Activated gamma-delta T cell treated with anti-CD3 and anti-CD28 coated beads, Interleukin-2, amount 50 U/mL, for 16 hours (primary cell): ENCODE measurements around the gene MTX1.
"Not testable (repeated sequence)": the region's sequence is repeated elsewhere in the genome, so short reads cannot be mapped to it uniquely, and the experiment has no call there.

Experiments used
- DNase-seq: peaks from one replicate; pipeline ENCODE4 v3.0.0-alpha.2; 2020; ENCODE audit warnings: low read depth

MTX1 gene

DNA sequence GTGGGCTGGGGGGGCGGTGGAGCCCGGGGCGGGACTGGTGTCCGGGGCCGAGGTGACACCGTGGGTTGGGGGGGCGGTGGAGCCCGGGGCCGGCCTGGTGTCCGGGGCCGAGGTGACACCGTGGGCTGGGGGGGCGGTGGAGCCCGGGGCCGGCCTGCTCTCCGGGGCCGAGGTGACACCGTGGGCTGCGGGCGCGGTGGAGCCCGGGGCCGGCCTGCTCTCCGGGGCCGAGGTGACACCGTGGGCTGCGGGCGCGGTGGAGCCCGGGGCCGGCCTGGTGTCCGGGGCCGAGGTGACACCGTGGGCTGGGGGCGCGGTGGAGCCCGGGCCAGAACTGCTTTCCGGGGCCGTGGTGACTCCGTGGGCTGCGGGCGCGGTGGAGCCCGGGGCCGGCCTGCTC lies 18.6 kb upstream of the MTX1 start:
- DNase-seq = not testable (repeated sequence)

DNA sequence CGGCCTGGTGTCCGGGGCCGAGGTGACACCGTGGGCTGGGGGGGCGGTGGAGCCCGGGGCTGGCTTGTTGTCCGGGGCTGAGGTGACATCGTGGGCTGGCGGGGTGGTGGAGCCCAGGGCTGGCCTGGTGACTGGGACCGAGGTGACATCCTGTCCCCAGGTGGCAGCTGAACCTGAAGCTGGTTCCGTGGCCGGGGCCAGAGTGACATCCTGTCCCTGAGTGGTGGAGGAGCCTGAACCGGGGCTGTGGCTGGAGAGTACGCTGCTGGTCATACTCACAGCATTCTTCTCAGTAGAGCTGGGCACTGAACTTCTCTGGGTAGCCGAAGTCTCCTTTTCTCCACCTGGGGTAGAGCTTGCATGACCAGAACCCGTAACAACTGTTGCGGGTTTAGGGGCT lies 16.6 kb upstream of the MTX1 start:
- no peak for DNase-seq

DNA sequence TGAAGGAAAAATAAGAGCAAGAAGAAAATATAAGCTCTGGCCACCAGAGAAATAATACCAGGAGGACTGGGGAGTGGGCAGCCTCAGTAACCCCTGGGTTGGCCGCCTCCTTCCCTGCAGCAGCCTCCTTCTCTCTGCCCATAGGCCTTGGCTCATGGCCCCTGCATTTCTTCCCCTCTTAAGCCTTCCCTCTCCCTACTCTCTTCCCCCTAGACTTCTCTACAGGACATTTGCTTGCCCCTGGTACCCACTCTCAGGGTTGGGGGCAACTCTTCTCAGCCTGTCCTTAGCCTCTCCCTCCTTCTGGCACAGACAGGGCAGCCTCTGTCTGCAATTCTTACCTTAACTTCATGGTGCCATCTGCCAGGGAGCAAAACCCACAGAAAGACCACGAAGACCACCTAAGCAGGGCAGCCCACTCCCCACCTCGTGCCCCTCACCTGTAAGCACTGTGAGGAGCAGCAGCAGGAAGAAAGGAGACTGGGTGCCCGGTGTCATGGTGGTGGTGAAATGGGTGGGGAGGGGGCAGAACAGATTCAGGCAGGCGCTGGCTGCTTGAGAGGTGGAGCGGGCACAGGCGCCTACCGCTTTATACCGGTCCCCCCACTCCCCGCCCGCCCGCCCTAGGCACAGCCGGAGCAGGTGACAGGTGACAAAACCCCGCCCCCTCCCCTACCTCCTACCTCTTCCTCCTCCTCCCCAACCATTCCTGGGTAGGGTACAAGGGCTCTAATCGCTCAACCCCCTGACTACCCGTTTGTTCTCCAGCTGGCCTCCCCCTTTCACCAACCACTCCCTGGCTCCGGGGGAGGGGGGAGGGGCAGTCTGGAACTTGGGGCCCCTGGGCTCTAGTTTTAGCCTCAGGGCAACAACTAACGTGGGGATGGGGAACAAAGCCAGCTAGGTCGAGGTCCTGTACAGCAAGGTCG lies 15.9 kb upstream of the MTX1 start:
- no peak for DNase-seq

DNA sequence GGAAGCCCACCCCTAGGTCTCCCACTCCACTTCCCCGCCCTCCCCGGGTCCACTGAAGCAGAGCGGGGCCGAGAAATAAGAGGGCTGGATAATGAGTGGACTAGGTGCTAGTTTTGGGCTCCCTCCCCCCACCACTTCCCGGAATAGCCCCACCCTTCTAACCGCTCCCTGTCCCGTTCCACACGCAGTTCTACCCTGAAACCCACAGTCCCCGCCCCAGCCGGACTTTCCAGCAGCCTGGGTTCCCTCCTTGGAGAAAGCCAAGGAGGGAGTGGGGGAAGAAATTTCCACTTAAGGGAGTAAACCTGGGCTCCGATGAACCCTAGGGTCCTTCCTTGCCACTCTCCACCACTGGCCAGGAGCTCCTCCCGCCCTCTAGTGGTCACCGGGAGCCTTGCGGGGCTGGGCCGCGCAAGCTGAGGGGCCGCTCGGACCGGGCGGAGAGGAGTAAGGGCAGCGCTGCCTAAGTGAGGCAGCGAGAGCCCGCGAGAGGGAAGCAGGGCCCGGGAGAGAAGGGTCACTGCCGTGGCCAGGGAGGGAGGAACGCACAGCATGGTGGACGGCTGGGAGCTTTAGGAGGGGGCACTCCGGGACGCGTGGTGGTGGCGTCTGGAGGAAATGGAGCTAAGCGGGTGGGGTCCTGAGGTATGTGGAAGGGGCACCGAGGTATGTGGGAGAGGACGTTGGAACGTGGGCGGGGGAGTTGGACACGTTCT lies 15.1 kb upstream of the MTX1 start:
- DNase-seq = peak; percentile 63

DNA sequence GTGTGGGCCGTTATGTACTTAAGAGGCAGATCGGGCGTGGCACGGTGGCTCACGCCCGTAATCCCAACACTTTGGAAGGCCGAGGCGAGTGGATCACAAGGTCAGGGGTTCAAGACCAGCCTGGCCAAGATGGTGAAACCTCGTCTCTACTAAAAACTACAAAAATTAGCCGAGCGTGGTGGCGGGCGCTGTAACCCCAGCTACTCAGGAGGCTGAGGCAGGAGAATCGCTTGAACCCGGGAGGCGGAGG lies 14.6 kb upstream of the MTX1 start:
- not testable (repeated sequence) for DNase-seq

DNA sequence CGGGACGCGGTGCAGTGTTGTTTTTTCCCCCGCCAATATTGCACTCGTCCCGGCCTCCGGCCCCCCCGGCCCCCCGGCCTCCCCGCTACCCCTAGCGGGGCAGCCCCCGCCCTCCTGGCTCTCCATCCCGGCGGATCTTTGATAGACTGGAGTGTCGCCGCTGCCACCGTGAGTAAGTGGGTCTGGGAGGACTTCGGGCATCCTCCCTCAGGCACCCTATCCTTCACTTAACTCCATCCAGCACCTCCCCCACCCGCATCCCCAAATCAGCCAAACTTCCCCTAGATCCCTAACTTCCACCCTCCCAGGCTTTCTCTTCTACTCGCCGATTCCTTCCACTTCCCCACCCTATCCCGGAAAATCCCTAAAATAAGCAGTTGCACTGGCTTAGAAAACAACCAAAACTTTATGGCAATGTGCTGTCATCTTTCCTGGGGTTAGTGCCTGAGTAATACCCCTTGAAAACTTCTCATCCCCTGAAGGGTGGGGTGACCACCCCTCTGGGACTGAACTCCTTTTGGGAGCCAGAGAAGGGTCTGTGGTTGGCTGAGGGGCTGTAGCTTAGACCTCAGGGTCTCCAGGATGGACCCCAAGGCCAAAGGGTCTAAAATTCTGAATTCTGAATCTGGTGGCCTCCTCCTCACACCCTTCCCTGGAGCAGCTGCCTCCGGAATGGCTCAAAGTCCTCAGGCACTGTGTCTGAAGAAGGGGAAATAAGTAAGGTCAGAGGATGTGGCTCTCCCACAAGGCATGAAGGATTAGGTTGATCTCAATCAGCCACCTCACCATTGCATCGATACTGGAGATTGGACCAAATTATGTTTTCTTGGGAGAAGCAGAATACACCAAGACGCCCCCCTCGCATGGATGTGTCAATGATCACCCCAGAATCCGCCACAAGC lies 13.0 kb upstream of the MTX1 start:
- DNase-seq = no peak

DNA sequence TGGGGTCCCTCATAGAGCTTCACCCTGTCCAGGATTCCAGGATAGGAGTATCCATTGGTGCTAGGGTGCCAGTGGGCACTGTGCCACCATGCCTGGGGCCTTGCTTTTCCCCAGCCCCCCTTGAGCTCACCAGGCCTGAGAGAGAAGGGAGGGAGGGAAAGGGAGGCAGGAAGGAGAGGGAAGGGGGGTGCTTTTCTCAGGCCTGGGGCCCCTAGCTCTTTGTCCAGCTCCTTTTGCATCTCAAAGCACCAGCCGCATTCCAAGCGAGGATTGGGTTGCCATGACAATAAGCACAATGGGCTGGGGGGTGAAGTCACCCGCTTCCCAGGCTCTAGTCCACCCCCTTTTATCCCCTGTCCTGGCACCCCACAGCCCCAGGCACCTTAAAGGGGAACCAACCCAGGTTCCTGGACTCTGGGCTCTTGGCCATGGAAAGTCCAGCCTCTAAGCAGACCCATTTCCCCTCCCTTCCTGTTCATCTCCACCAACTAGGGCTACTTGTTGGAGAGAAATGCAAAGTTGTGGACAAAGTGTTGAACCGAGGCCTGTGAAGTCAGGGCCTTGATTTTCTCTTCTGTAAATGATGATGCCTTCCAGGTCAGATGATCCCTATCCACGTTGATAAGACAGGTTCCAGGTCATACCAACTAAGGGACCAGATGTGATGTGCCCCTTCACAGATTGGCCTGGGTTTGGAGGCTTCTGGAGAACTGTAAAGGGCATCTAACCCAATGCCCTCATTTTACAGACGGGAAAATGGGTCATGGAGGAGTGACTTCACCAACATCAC lies 12.2 kb upstream of the MTX1 start:
- no peak for DNase-seq

DNA sequence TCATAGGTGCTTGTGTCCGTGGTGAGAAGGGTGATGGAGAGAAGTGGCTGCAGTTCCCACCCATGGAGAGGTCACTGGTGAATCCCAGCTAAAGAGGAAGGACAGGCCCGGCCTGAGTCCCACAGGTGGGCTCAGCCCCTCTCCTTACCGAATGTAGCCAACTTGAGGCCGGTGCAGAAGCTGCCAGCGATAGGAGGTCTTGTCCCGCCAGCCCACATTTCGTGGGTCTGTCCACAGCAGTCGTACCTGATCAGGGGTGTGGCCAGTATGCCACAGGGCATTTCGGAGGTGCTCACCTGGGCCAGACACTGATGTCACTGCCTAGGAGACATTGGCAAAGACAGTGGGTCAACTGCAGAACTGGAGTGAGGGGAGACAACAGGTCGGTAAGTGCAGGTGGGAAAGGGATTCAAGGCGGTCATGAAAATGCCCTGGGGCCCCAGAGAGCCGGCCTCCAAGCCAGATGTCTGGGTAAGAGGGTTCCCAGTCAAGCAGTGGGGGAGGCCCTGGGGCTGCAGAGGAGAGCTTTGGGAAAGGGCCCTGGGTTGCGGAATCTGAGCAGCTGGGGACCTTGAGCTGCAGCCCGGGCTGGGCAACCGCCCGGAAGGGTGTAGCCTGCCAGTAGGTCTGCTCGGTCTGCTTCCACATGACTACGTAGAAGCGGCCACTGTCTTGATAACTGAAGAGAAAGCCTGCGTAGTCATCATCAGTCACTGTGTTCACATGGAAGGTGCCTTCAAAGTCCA lies 11.4 kb upstream of the MTX1 start:
- DNase-seq = no peak

DNA sequence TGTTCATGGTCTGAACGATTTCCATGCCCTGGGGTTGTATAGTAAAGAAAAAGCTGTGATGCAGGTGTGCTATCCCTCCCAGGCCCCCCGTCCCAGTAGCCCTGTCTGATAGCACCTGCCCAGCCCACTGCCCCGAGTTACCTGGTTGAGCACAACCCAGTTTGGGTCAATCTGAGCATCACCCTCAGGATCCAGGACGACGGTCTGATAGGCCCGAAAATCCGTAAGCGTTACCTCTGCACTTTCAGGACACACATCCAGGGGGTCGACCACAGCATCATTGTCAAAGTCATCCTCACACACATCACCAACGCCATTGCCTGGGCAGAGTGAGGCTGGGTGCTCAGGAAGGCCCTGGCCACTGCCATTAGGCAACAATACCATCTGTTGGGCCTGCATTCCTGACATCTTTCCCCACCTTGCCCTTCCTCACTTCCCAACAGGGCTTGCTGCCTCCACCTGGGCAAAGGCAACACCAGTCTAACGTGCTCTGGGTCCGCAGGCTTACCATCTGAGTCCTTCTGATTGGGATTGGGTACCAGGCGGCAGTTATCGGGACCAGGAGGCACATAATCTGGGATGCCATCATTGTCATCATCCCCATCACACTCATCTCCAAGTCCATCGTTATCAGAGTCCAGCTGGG lies 10.5 kb upstream of the MTX1 start:
- no peak for DNase-seq

DNA sequence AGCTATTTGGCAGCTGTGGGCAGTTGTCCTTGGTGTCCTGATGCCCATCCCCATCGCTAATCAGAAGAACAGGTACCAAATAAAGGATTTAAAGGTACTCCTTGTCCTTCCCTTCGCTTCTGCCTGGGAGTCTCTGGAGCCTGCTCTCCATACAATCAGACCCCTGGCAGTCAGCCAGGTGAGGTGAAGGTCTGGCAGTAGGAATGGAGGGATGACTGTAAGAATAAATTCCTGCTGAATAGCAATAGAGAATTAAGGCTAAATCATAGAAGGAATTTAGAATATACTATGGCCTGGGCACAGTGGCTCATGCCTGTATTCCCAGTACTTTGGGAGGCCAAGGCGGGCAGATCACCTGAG lies 10.0 kb upstream of the MTX1 start:
- no peak for DNase-seq

DNA sequence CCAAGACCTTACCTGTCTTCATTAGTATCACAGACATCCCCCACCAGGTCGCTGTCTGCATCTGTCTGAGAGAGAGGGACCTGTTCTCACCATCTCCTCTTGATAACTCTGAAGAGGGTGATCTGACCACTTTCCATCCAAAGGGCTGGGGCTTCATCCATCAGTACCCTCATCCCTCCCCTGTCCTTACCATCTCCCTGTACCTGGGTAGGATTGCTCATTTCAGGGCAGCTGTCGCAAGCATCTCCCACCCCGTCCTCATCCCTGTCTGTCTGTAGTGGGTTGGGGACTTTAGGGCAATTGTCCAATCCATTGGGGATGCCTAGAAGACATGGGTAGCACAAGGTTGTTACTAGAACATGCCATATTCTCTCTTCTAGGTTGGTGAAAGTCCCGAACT lies 8.7 kb upstream of the MTX1 start:
- DNase-seq = no peak

DNA sequence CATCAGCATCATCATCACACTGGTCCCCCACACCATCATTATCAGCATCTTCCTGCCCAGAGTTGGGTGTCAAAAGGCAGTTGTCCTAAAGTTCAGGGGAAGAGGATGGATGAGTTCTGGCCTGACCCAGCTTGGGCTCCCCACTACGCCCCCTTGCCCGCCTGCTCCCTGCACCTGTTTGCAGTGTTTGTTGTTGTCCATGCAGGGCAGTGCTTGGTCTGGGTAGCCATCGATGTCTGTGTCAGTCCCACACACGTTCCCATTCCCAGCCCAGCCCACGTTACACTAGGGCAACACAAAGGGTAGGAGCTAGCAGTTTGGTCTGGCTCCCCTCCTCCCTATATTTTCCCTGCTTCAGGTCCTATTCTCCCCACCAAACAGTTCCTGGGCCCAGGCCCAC lies 7.6 kb upstream of the MTX1 start:
- no peak for DNase-seq

DNA sequence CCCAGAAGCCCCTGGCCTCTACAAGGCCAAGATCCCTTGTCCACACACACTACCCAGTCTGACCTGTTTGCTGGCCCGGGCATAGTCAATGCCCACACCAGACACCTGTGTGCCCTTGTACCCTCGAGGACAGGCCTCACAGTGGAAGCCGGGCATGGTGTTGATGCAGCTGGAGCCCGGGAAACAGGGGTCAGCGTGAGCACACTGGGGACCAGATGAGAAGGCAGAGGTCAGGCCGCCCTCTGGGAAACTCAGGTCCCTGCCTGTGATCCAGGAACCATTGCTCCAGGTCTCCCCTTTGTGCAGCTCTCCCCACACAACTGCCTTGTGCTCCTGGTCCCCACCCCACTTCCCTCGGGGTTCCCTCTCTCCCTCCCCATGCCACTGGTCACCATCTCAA lies 6.3 kb upstream of the MTX1 start:
- no peak for DNase-seq

DNA sequence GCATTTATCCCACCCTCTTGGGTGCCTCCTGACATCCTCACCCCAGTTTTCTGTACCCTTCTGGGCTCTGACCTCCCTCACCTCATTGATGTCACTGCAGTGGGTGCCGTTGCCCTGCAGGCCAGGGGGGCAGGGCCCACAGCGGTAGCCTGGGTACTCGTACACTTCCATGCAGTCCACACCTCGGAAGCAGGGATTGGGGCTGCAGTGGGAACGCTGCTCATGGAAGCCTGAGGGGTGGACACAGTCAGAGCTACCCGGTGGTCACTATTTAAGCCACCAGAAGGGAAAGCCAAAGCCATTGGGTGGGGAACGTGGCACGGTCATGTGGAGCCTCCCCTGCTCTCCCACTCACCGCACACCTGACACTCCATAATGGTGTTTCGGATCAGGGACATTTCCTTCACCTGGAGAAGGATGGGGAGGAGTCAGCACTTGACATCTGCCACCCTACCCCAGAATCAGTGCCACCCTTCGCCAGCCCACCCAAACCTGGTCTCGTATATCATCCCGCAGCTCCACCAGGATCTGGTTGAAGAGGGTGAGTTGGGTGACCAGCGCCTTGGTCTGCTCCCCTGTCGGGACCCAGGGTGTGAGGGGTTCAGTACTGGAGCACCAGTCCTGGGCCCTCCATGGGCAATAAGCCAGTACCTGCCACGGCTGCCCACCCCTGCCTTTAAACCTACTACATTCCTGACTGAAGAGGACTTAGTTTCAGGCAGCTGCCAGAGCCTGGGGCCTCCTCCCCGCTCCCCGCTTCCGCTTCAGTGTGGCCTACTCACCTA lies 5.6 kb upstream of the MTX1 start:
- no peak for DNase-seq

DNA sequence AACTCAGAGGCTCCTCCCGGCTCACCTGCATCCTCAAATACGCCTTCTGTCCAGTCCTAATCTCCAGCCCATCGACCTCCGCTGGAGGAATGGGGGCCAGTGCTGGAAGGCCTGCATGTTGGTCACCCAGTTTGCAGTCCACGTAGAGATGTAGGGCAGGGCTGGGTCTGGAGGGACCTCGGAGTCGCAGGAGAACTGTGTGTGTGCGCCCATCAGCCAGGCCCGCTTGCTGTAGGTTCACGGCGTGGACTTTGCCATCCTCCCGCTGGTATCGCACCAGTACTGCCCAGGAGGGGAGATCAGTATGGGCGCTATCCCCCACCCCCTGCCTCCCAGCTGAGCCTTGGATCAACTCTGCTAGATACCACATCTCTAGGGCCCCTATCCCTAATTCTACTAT lies 3.5 kb upstream of the MTX1 start:
- DNase-seq = no peak

DNA sequence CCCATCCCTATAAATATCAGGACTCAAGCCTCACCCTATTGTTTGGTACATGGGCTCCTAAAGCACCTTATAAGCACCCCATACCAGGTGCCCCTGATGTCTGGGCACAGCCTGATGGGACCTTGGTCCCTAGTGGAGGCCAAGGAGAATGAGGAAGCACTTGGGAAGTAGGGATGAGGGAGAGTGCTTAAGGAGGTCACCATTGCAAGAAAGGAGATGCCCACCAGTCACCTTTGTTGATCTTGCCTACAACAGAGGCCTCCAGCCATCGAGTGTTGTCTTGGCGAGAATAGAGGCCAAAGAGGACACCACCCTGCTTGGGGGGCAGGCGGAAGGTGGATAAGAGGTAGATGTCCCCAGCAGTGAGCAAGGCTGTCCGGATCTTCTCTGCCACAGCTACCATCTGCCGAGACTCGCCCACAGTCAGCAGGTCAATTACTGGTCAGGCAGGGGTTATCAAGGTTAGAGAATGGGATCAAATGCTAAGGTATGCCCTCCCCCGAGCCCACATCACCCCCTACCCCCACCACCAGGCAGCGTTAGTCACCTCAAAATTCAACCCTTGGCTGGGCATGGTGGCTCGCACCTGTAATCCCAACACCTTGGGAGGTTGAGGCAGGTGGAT lies 2.4 kb upstream of the MTX1 start:
- DNase-seq = no peak

DNA sequence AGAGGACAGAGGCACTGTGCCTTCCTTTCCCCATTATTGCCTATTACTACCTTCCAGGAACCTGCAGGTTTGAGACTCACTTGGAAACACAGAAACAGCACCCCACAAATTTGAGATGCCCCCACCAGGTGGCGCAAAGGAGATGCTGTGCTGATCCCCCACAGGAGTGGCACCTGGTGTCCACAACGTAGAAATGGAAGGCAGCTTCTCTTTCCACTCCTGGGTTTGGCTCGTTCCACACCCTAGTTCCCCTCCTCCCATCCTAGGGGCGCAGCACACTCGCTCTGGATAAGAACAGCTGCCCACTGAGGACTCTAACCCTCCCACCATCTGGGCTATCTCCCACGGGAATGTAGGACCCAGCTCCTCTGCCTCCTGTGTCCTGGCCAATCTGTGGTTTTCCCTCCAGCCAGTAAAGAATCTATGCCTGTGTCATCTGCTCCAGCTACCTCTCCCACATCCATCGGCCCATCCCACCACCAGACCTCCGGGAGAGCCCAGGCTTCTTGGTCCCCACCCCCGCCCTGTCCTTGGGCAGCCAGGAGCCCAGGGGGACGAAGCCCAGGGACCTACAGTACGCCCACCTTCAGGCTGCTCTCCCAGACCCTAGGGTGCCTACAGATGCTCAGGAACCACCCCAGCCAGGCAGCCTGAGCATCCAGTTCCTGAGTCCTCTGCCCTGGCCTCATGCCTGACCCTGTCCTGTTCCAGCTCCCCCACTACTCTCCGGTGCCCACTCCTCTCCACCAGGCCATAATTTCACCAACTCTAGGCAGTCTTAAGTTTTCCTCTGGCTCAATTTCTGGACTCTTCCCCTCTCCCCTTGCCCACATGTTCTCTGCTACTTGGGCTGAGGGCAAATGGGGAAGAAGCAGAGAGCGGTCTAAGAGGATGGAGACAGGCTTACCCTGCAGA lies 1.3 kb upstream of the MTX1 start:
- DNase-seq = peak; percentile 86

DNA sequence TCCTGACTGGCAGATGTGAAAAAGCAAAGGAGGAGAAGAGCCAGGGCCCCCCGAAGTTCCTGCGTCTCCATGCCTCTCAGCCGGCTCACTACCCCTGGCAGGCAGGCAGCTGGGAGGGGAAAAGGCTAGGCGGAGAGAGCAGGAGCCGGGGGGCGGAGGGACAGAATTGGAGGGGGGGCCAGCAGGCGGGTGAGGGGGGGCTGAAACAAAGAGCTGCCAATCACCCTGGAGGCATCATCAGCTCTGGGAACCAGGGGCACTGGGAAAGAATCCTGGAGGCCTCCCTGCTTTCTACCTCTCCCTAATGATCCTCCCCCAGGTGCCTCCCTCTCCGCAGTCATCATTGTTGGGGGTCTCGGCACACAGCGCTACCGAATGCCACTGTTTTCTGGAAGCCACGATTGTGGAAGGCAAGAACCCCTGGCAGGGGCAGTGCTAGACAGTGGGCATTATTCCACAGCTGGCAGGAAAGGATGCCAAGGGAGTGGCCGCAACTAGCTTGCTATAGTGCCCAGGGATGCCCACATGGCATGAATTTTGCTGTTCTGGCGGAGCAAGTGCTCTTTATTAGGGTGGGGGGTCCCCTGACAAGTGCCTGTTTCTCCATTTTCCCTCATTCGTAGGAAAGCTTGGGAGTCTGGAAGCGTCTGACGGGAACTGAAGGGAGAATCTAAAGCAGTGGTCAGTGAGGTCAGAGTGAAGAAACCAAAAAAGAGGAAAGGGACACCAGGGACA lies 522 bp upstream of the MTX1 start, which contains the start of gene THBS3:
Gene THBS3, minus strand, starts transcription at position 92 of the 735 bp plus-strand sequence. Its CDS starts 21 bp downstream, at position 71.
- DNase-seq = no peak
